Spleen (tissue), 11 donors: ENCODE measurements around the gene AKR1C1. TPM values are rescaled to one million over a fixed set of nuclear protein-coding genes. Genes with fewer than 3 reads are reported as not detected.
"Not testable (repeated sequence)": the region's sequence is repeated elsewhere in the genome, so short reads cannot be mapped to it uniquely, and the experiment has no call there.

Source experiments
- DNase-seq: peaks from one replicate; pipeline ENCODE4 v3.0.0-alpha.2; 2020
- H3K27ac ChIP-seq, 8 donors: fragments of 200-600 bp; sonication (generic) in 7 of 8; 1 replicate in 4 of 8; 2 replicates in 4 of 8; pipeline versions ENCODE4 v1.5.0 to v1.8.0; 2016 to 2021; ENCODE audit warnings: inconsistent platforms in 4 of 8, mild to moderate bottlenecking in 4 of 8, moderate library complexity in 1 of 8
- H3K27me3 ChIP-seq, 7 donors: fragments of 200-600 bp; sonication (generic) in 6 of 7; replicated peaks in 1 of 7; 1 replicate in 4 of 7; 2 replicates in 3 of 7; pipeline versions ENCODE4 v1.5.0 to v1.8.0; 2016 to 2021; ENCODE audit warnings: inconsistent platforms in 3 of 7, mild to moderate bottlenecking in 1 of 7
- H3K36me3 ChIP-seq, 6 donors: fragments of 200-600 bp; sonication (generic) in 5 of 6; 1 replicate in 4 of 6; 2 replicates in 2 of 6; pipeline versions ENCODE4 v1.5.0 to v1.8.0; 2016 to 2021; ENCODE audit warnings: inconsistent platforms in 2 of 6
- H3K4me1 ChIP-seq, 6 donors: fragments of 200-600 bp; sonication (generic) in 5 of 6; 1 replicate in 3 of 6; 2 replicates in 3 of 6; pipeline versions ENCODE4 v1.5.0 to v1.8.0; 2016 to 2021; ENCODE audit warnings: inconsistent platforms in 3 of 6
- H3K4me3 ChIP-seq, 8 donors: fragments of 200-600 bp; sonication (generic) in 7 of 8; 1 replicate in 4 of 8; 2 replicates in 4 of 8; pipeline versions ENCODE4 v1.5.0 to v1.8.0; 2016 to 2021; ENCODE audit warnings: inconsistent platforms in 4 of 8, mild to moderate bottlenecking in 4 of 8, moderate library complexity in 2 of 8
- H3K9me3 ChIP-seq, 8 donors: fragments of 200-600 bp; sonication (generic) in 7 of 8; 1 replicate in 4 of 8; 2 replicates in 4 of 8; pipeline versions ENCODE4 v1.5.0 to v1.8.0; 2016 to 2021; ENCODE audit warnings: inconsistent platforms in 4 of 8
- POLR2A ChIP-seq, 3 donors: fragments of 450-650 bp; IDR thresholded peaks; one replicate each; pipeline ENCODE4 v1.5.1; 2017; ENCODE audit warnings: antibody characterized with exemption in 3 of 3, mild to moderate bottlenecking in 1 of 3
- POLR2AphosphoS5 ChIP-seq, 3 donors: sonication (generic); formaldehyde crosslinking; IDR thresholded peaks; one replicate each; pipeline ENCODE4 v1.5.1; 2017; ENCODE audit warnings: antibody characterized with exemption in 3 of 3
- WGBS, 5 donors: extraction: QIAGEN DNeasy Blood & Tissue Kit in 3 of 5; methylation state at CpG; one replicate each; pipeline versions ENCODE4 v1.1.5 to v1.1.7; 2013 to 2018; 5-methylcytosine and 5-hydroxymethylcytosine counted together
- intact Hi-C: fragments of 100-400 bp; cut with DNase I; formaldehyde crosslinking; loops from one replicate; pipeline ENCODE4 v1.15.0; 2023; ENCODE audit warnings: low total_unique reads
- polyA plus RNA-seq, 3 donors: library from polyadenylated mRNA; stranded (reverse); fragments of 200-250 nt; gene quantifications; one replicate each; pipeline ENCODE4 v1.2.1, GENCODE V29; 2013
- small RNA-seq, 4 donors: library from RNA; depleted of rRNA; stranded (forward); fragments of <200 nt; gene quantifications; one replicate each; pipeline ENCODE3, GENCODE V24; 2016
- total RNA-seq, 7 donors: library from RNA; depleted of rRNA in 3 of 7; stranded (reverse); fragments of >200 nt in 3 of 7; fragmentation: NEBNext Ultra II Directional in 4 of 7; extraction: Animal tissue kit (Norgen Biotek cat#: 25700) in 4 of 7; gene quantifications; one replicate each; pipeline versions ENCODE4 v1.1.0 to v1.2.1, GENCODE V29; 2016 to 2021
- TF ChIP-seq, protein P1 (sequence below), 11 experiments: fragments of 200-600 bp in 7 of 11; fragments of 450-650 bp in 4 of 11; sonication (generic) in 4 of 11; IDR thresholded peaks in 8 of 11; conservative IDR thresholded peaks in 3 of 11; 1 replicate in 7 of 11; 2 replicates in 4 of 11; pipeline versions ENCODE4 v1.4.0 to v1.8.0; 2016 to 2021; ENCODE audit warnings: antibody characterized with exemption in 11 of 11, inconsistent platforms in 4 of 11, mild to moderate bottlenecking in 1 of 11
- donor health status: healthy with polysubstance abuse.
- donor health status: DM: no; HTN: no; CAD: no; lungs with moderate emphysema.
- donor health status: DM: no; HTN: no; CAD: no.
- donor health status: Bipolar disorder and iron deficiency.
- donor health status: healthy.
- donor health status: DM: no; HTN: no; CAD: no.
- donor health status: DM: yes; HTN: yes; CAD: no.

AKR1C1 gene
- total and polyA plus RNA-seq, 10 donors = 1.3 to 13.5 (median 2.6) TPM

DNA sequence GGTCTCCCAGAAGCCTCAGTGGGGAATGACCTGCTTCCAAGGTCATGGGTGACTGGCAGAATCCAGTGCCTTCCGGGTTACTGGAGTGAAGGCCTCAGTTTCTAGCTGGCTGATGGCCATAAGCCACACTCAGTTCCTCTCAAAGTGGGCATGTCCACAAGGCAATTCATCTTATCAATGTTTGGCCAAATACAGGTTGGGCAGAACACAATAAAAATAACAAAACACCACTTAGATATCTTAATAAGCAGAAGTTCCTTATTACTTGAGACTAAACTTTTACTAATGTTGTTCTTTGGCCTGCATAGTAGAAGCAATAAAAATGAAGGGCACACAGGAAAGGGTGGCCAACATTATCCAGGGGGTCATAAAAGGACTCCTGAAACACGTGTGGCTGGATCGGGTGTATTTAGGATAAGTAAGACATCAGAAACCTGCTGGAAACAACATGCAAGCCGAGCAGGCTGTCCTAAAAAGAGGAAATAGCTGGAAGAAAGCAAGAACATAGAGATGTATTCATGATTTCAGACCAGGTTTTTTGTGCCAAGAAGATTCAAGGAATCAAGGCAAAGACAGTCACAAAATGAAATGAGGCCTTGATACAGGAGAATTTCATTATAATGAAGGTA, 60.1 kb downstream of the AKR1C1 start:
- WGBS, 5 donors = 20 to 39% (median 38%) methylated on average over 4 of the region's 4 CpGs
- no peaks in the 10 kb centered on the region for H3K27me3 ChIP-seq
- H3K9me3 ChIP-seq = peaks cover 0 to 3% (median 0%) of the 10 kb centered on the region in 8 donors
- intact Hi-C loops = no loop called here
- H3K4me3 ChIP-seq = no peak overlapping the region
- DNase-seq = no peak
- H3K27ac ChIP-seq = no peak overlapping the region
- TF ChIP-seq POLR2A (IDR thresholded peaks at IDR 0.05) (no peak), POLR2AphosphoS5 (IDR thresholded peaks at IDR 0.05) (no peak)
- TF ChIP-seq, protein P1, sequence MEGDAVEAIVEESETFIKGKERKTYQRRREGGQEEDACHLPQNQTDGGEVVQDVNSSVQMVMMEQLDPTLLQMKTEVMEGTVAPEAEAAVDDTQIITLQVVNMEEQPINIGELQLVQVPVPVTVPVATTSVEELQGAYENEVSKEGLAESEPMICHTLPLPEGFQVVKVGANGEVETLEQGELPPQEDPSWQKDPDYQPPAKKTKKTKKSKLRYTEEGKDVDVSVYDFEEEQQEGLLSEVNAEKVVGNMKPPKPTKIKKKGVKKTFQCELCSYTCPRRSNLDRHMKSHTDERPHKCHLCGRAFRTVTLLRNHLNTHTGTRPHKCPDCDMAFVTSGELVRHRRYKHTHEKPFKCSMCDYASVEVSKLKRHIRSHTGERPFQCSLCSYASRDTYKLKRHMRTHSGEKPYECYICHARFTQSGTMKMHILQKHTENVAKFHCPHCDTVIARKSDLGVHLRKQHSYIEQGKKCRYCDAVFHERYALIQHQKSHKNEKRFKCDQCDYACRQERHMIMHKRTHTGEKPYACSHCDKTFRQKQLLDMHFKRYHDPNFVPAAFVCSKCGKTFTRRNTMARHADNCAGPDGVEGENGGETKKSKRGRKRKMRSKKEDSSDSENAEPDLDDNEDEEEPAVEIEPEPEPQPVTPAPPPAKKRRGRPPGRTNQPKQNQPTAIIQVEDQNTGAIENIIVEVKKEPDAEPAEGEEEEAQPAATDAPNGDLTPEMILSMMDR (IDR thresholded peaks at IDR 0.05 in 8 of 11, conservative IDR thresholded peaks at IDR 0.05 in 3 of 11) = no peak
- H3K4me1 ChIP-seq = no peaks in the 10 kb centered on the region
- no peaks in the 10 kb centered on the region for H3K36me3 ChIP-seq

DNA sequence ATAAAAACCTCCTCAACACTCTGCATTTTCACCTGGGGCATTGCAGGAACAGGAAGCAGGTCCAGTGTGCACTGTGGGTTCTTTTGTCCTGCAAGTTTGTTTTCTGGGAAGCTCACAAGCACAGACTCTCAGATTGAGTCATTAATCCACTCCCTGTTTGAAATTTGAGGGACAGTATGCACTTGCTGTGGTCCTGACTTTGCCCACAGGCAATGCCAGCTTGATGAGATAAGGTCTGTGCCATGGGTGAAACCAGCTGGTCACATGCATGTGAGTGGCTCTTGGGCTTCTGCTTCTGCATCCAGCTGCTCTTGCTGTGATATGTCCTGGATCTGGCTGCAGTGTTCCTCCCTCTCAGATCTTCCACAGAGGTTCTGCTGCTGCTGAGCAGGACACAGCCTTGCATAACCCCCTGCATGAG, 62.3 kb downstream of the AKR1C1 start:
- H3K4me3 ChIP-seq, DNase-seq, H3K4me1 ChIP-seq, H3K27me3 ChIP-seq, intact Hi-C loops, H3K27ac ChIP-seq, H3K36me3 ChIP-seq: not testable (repeated sequence)
- peaks cover 0 to 21% (median 12%) of the 10 kb centered on the region in 8 donors for H3K9me3 ChIP-seq

DNA sequence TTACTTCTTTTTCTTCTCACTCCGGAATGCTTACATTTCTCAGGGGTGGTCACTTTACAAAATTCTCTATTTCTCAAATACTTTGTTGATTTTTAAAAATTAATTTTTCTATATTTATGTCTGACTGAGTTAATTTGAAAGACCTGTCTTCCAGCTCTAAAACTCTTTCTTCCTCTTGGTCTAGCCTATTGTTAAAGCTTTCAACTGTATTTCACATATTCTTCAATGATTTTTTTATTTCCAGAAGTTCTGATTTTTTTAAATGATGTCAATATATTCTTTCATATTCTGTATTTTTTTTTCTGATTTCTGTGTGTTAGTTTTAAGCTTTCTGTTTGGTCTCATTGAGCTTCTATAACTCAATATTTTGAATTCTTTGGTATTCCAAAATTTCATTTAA, 67.8 kb downstream of the AKR1C1 start:
- H3K27me3 ChIP-seq = no peaks in the 10 kb centered on the region
- no peak overlapping the region for H3K27ac ChIP-seq
- no peaks in the 10 kb centered on the region for H3K36me3 ChIP-seq
- DNase-seq = no peak
- H3K9me3 ChIP-seq = peaks cover 0 to 70% (median 64%) of the 10 kb centered on the region in 8 donors
- intact Hi-C loops = no loop called here
- TF ChIP-seq POLR2A (IDR thresholded peaks at IDR 0.05) (no peak), POLR2AphosphoS5 (IDR thresholded peaks at IDR 0.05) (no peak)
- TF ChIP-seq, protein P1 (IDR thresholded peaks at IDR 0.05 in 8 of 11, conservative IDR thresholded peaks at IDR 0.05 in 3 of 11) = no peak
- H3K4me3 ChIP-seq = no peak overlapping the region
- H3K4me1 ChIP-seq = no peaks in the 10 kb centered on the region
- 87 to 98% (median 96%) methylated on average over 1 of the region's 1 CpG for WGBS, 5 donors

DNA sequence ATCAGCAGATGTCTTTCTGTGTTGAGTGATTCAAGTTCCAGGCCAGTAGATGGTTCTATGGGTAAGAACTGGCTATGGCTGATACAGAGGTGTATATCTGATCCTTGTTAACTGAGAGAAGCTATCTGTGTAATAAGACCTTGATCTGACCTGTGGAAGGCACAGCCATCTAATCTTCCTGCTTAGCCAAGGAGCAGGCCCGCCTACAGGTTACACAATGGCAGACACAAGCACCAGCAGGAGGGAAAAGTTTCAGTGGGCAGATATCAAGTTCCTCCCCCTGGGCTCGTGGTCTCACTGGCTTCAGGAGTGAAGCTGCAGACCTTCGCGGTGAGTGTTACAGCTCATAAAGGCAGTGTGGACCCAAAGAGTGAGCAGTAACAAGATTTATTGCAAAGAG, 68.4 kb downstream of the AKR1C1 start:
- H3K4me3 ChIP-seq, H3K27me3 ChIP-seq, H3K36me3 ChIP-seq, DNase-seq, H3K4me1 ChIP-seq, intact Hi-C loops, H3K27ac ChIP-seq: not testable (repeated sequence)
- peaks cover 0 to 76% (median 65%) of the 10 kb centered on the region in 8 donors for H3K9me3 ChIP-seq
- WGBS, 5 donors = 67 to 86% (median 84%) methylated on average over 4 of the region's 4 CpGs

DNA sequence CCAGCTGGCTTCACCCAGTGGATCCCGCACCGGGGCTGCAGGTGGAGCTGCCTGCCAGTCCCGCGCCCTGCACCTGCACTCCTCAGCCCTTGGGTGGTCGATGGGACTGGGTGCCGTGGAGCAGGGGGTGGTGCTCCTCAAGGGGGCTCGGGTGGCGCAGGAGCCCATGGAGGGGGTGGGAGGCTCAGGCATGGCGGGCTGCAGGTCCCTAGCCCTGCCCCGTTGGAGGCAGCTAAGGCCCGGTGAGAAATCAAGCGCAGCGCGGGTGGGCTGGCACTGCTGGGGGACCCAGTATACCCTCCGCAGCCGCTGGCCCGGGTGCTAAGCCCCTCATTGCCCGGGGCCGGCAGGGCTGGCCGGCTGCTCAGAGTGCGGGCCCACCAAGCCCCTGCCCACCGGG, 69.2 kb downstream of the AKR1C1 start:
- intact Hi-C loops, H3K27ac ChIP-seq, H3K36me3 ChIP-seq, DNase-seq, H3K4me3 ChIP-seq, H3K27me3 ChIP-seq, H3K4me1 ChIP-seq: not testable (repeated sequence)
- 86 to 97% (median 93%) methylated on average over 12 to 22 of the region's 22 CpGs for WGBS, 5 donors
- H3K9me3 ChIP-seq = peaks cover 0 to 79% (median 65%) of the 10 kb centered on the region in 8 donors

Small RNA genes within 50 kb of the gene (small RNA-seq; reads per million reads assigned to genes)
- 0 reads per million in 4 donors for gene RF00096

Other genes with a start within 250 kb of the AKR1C1 start
- gene AKR1E2, start 137.2 kb upstream of the AKR1C1 start, total RNA-seq = 10 to 100 TPM in 2 of 7 donors, 1 to 10 TPM in 5; 1.3 to 11.1 (median 7.2) TPM
- 1 to 10 TPM in 2 of 3 donors, under 1 TPM in 1; 0.58 to 1.5 (median 1.2) TPM for gene AKR1E2, start 137.2 kb upstream of the AKR1C1 start, polyA plus RNA-seq
- gene AKR1C2, start 40.4 kb downstream of the AKR1C1 start, total RNA-seq = 1 to 10 TPM in 3 of 7 donors, under 1 TPM in 3, not detected in 1; 0.60 to 3.6 (median 1.5) TPM
- gene AKR1C2, start 40.4 kb downstream of the AKR1C1 start, polyA plus RNA-seq = 1 to 10 TPM in 2 of 3 donors, under 1 TPM in 1; 0.91 to 2.5 (median 2.3) TPM
- gene AKR1C3, start 131.0 kb downstream of the AKR1C1 start, total RNA-seq = 1 to 10 TPM in 6 of 7 donors, under 1 TPM in 1; 0.85 to 5.3 (median 2.9) TPM
- 1 to 10 TPM; 2.3 to 5.7 (median 2.6) TPM for gene AKR1C3, start 131.0 kb downstream of the AKR1C1 start, polyA plus RNA-seq
- gene AKR1C8, start 221.7 kb downstream of the AKR1C1 start, total RNA-seq = under 1 TPM in 2 of 7 donors, not detected in 5; 0.23 to 0.26 TPM
- gene AKR1C8, start 221.7 kb downstream of the AKR1C1 start, polyA plus RNA-seq = not detected
- gene AKR1C4, start 233.4 kb downstream of the AKR1C1 start, total RNA-seq = not detected
- not detected for gene AKR1C4, start 233.4 kb downstream of the AKR1C1 start, polyA plus RNA-seq